EH (cell line): ENCODE data around the gene NUDT15.
A peak's percentile ranks its signal among the peaks of the same experiment; 100 is the strongest.

Experiments
- DNase-seq: peaks from one replicate; pipeline ENCODE4 v3.0.0-alpha.2; 2015; ENCODE audit warnings: low read depth

The NUDT15 gene

DNA sequence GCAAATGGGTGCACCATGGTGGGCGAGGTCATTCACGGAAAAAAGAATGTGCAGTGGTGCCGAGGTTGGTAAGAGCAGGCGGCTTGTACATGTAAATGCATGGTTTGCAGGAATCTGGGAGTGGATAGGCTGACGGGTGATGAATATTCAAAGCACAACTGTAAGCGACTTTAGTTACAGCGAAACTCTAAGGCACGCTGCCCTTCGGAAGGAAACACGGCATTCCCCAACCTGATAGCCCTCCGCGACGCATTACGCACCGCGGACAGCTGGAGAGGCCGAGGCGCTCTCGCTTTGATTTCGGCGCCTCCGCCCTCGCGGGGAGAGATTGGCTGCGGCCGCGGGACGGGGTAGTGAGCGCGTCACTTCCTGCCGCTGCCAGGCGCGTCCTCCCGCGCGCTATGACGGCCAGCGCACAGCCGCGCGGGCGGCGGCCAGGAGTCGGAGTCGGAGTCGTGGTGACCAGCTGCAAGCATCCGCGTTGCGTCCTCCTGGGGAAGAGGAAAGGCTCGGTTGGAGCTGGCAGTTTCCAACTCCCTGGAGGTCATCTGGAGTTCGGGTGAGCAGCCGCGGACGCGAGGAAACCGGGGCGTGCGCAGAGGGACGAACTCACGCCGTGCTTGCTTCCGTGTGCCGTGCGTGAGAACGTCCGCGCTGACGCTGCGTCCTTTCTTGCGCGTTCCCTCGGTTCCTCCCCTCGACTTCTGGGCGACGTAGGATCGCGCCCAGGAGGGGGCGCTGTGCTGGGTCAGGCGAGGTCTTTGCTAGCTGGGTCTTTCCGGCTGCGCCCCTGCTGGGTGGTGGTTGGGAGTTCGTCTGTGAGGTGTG, at the start of gene NUDT15:
TSS of gene NUDT15 (plus strand) at position 381 of the 828 bp plus-strand sequence. CDS start at position 402, 21 bp downstream.
- peak; percentile 95 for DNase-seq

DNA sequence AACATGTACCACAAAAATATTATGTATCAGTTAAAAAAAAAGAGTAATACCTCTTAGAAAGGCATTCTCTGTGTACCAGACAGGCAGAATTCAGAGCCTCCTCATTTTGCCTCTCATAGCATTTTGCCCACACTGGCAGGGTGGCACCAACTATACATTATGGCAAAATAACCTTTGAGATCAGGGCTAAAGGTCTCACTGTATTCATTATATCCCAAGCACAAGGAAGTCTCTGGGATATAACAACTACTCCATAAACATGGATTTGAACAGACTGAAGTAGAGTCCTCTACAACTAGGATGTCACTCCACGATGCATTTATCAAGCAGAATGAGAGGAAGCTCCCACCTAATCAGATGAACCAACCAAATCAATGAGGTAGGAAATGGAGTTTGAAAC, 47.1 kb upstream of the NUDT15 start:
- no peak for DNase-seq

- no peak for DNase-seq
Observed at GRCh38 chr13:47990920-47991466, 46.5 kb upstream of the NUDT15 start.

DNA sequence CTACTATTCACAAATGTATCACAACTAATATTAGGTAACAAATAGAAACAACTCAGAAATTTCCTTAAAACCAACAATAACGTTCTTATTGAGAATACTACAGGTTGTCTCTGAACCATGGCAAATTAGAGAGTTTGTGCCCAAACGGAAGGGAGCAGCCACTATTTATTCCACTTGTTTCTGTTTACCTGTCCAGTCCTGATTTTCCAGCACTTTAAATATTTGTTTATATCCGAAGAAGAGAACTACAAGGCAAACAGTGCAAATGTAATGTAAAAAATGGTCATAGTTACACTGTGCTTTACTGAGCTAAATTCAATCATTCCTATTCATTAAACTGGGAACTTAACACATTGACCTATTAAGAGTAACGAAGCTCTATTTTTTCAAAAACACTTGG, 45.7 kb upstream of the NUDT15 start:
- DNase-seq, result no peak

- DNase-seq, result no peak
Observed at GRCh38 chr13:47997384-47997783, 40.1 kb upstream of the NUDT15 start.

GRCh38 chr13:47999973-48000372, 37.6 kb upstream of the NUDT15 start:
- DNase-seq, result no peak

- no peak for DNase-seq
Observed at GRCh38 chr13:48000559-48001113, 36.9 kb upstream of the NUDT15 start.

DNA sequence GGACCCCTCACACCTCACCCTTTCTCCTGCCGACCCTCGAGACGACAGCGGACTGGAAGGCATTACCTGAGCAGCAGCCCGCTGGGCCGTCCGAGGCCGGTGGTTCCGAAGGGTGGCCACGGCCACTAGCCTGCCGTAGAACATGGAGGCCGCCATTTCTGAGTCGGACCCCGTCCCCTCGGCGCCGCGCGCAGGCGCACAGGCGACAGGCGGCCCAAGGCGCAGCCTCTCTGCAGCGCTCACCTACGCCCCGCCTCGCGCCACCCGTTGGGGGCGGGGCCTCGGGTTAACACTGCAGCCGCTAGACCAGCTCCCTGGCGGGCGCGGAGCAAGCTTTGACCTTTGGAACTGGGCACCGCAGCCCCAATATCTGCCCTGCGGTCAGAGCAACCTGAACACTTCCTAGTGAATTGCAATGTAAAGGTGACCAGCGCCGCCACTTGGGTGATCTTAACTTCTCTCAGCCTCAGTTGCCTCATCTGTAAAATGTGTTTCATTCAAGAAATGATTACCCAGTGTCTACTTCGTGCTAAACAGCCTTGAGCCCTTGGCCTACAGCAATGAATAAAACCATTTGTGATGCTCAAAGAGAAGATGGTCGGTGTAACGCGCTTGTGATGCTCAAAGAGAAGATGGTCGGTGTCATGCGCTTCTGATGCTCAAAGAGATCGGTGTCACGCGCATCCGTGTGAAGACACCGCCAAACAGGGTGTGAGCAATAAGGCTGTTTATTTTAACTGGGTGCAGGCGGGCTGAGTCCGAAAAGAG, 36.2 kb upstream of the NUDT15 start, which contains the start of gene SUCLA2:
TSS of gene SUCLA2 (minus strand) at position 160 of the 768 bp plus-strand sequence. CDS start at position 156, 4 bp downstream.
- DNase-seq, result peak; percentile 90

DNA sequence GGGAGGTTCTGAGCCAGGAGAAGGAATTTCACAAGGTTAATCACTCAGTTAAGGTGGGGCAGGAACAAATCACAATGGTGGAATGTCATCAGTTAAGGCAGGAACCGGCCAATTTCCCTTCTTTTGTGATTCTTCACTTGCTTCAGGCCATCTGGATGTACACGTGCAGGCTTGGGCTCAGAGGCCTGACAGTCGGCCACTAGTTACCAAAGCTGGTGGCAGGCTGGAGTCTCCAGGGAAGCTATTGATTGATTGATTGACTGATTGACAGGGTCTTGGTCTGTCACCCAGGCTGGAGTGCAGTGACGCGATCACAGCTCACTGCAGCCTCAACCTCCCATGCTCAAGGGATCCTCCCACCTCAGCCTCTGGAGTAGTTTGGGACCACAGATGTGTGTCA, 35.5 kb upstream of the NUDT15 start:
- DNase-seq, result peak; percentile 15

GRCh38 chr13:48004201-48004600, 33.3 kb upstream of the NUDT15 start:
- no peak for DNase-seq

DNA sequence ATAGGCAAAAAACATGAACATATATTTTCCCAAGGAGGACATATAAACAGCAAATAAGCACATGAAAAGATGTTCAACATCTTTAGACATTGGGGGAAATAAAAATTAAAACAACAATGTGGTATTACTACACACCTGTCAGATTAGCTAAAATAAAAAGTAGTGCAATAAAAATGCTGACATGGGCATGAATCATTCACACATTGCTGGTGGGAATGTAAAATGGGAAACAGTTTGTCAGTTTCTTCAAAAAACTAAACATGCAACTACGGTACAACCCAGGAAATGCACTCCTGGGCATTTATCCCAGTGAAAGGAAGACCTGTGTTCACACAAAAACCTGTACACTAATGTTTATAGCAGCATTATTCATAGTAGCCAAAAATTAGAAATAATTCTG, 31.1 kb upstream of the NUDT15 start:
- peak; percentile 5 for DNase-seq

DNA sequence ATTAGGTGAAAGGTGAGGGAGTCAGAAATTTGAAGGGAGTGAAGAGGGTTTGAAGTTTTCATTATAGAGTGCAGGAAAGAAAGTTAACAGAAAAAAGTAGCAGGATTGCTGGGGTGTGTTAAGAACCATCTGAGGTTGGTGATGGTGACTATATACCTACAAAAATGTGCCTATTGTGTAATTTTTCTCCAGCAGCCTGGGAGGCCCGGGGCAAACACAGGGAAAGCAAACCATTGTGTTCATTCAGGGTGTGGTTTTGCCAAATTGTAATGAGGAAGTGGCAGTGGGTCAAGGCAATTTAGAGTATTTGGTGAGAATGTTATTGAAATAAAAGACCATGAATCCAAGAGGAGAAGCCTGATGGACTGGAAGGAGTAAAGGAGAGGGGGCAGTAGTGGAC, 28.2 kb upstream of the NUDT15 start:
- DNase-seq, result peak; percentile 83

- DNase-seq, result no peak
Observed at GRCh38 chr13:48010698-48011097, 26.8 kb upstream of the NUDT15 start.

- no peak for DNase-seq
Observed at GRCh38 chr13:48012668-48013067, 24.9 kb upstream of the NUDT15 start.

- DNase-seq, result no peak
Observed at GRCh38 chr13:48014359-48014758, 23.2 kb upstream of the NUDT15 start.

DNA sequence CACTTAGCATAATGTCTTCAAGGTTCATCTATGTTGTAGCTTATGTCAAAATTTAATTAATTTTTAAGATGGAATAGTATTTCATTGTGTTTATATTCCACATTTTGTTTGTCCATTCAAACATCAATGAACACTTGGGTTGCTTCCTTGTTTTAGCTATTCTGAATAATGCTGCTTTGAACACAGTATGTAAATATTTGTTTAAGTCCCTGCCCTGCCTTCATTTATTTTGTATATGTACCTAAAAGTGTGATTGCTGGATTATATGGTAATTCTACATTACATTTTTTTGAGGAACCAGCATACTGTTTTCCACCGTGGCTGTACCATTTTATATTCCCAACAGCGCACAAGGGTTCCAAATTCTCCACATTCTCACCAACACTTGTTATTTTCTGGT, 18.9 kb upstream of the NUDT15 start:
- DNase-seq, result no peak

- no peak for DNase-seq
Observed at GRCh38 chr13:48019796-48020195, 17.7 kb upstream of the NUDT15 start.

GRCh38 chr13:48028066-48028465, 9.5 kb upstream of the NUDT15 start:
- no peak for DNase-seq

GRCh38 chr13:48029859-48030258, 7.7 kb upstream of the NUDT15 start:
- DNase-seq, result no peak

DNA sequence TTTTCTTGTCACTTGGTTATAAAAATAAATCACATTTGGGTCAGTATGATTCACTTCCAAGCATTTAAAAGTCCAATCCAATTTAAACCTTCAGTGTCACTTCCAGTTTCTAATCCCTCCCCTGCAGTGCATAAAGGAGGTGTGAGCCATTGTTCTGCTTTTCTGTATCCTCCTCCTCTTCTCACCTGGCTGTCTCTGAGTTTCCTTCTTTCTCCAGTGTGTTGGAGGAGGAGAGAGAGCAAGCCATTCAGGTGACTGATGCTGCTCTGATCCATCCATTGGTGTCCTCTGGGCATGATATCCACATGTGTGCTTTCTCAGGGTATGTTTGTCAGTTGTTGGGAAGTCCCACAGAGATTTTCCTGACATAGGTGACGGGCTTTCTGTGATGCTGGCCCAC, 1.2 kb downstream of the NUDT15 start:
- DNase-seq, result peak; percentile 47

- DNase-seq, result no peak
Observed at GRCh38 chr13:48040049-48040448, 2.5 kb downstream of the NUDT15 start.

- peak; percentile 42 for DNase-seq
Observed at GRCh38 chr13:48040896-48041295, 3.4 kb downstream of the NUDT15 start.

GRCh38 chr13:48042894-48043293, 5.4 kb downstream of the NUDT15 start:
- no peak for DNase-seq
